ENCODE results near the gene INTS11.

The INTS11 gene

GRCh38 chr1:1338278-1338677 is 13.8 kb upstream of the INTS11 start:
- 98% methylated on average over 36 of the region's 36 CpGs for WGBS
- Histone ChIP-seq H3K18ac (ENCODE audit: low read depth in 1 of 2, low read length in 2 of 2) (no peak overlapping the region), H4K91ac (ENCODE audit: low read length) (peak overlapping the region; percentile 35), H2BK120ac (ENCODE audit: low read depth, low read length) (no peak overlapping the region), H3K9me3 (ENCODE audit: control insufficient read depth, low read length) (no peaks in the 10 kb centered on the region), H2AK5ac (ENCODE audit: low read length, severe bottlenecking) (no peak overlapping the region), H3K4me1 (ENCODE audit: control insufficient read depth, insufficient read depth, low read depth, low read length) (peaks cover 16% of the 10 kb centered on the region), H2BK15ac (ENCODE audit: low read depth, poor library complexity, severe bottlenecking) (no peak overlapping the region), H3K9ac (ENCODE audit: low read length) (no peak overlapping the region), H3K4me2 (ENCODE audit: low read length, poor library complexity, severe bottlenecking) (no peak overlapping the region), H3K4ac (ENCODE audit: low read depth in 1 of 2, low read length in 2 of 2) (no peak overlapping the region), H3K23ac (ENCODE audit: low read length in 2 of 2) (no peak overlapping the region), H3K27me3 (ENCODE audit: control insufficient read depth in 1 of 2, insufficient read depth in 1 of 2, low read length in 2 of 2) (no peaks in the 10 kb centered on the region), H3K27ac (ENCODE audit: low read length, poor library complexity, severe bottlenecking) (no peak overlapping the region), H2AFZ (ENCODE audit: low read depth, low read length) (no peak overlapping the region), H2BK5ac (ENCODE audit: low read depth, low read length, poor library complexity, severe bottlenecking) (no peak overlapping the region), H2BK12ac (ENCODE audit: low read length in 2 of 2) (no peak overlapping the region), H3K36me3 (ENCODE audit: control insufficient read depth in 1 of 2, insufficient read depth in 2 of 2, low read depth in 1 of 2, low read length in 2 of 2) (peaks cover 31 to 98% of the 10 kb centered on the region in 2 experiments), H3K79me1 (replicated peaks; ENCODE audit: low read length, poor library complexity, severe bottlenecking) (peaks cover 31% of the 10 kb centered on the region), H3K4me3 (ENCODE audit: insufficient read depth in 1 of 2, low read depth in 1 of 2, low read length in 2 of 2) (no peak overlapping the region), H3K14ac (ENCODE audit: low read length in 2 of 2) (no peak overlapping the region), H4K8ac (ENCODE audit: low read length) (no peak overlapping the region)
- no peak for DNase-seq

GRCh38 chr1:1337793-1338147 is 13.3 kb upstream of the INTS11 start:
- no peak overlapping the region for H3K18ac ChIP-seq (ENCODE audit: low read depth in 1 of 2, low read length in 2 of 2)
- peaks cover 31 to 100% of the 10 kb centered on the region in 2 experiments for H3K36me3 ChIP-seq (ENCODE audit: control insufficient read depth in 1 of 2, insufficient read depth in 2 of 2, low read depth in 1 of 2, low read length in 2 of 2)
- 93% methylated on average over 17 of the region's 18 CpGs for WGBS
- H3K4ac ChIP-seq (ENCODE audit: low read depth in 1 of 2, low read length in 2 of 2) = no peak overlapping the region
- H3K27ac ChIP-seq (ENCODE audit: low read length, poor library complexity, severe bottlenecking) = no peak overlapping the region
- H4K91ac ChIP-seq (ENCODE audit: low read length) = no peak overlapping the region
- H3K27me3 ChIP-seq (ENCODE audit: control insufficient read depth in 1 of 2, insufficient read depth in 1 of 2, low read length in 2 of 2) = no peaks in the 10 kb centered on the region
- H3K4me3 ChIP-seq (ENCODE audit: insufficient read depth in 1 of 2, low read depth in 1 of 2, low read length in 2 of 2) = no peak overlapping the region
- no peak overlapping the region for H2BK15ac ChIP-seq (ENCODE audit: low read depth, poor library complexity, severe bottlenecking)
- no peak overlapping the region for H2BK120ac ChIP-seq (ENCODE audit: low read depth, low read length)
- H4K8ac ChIP-seq (ENCODE audit: low read length) = no peak overlapping the region
- H3K9ac ChIP-seq (ENCODE audit: low read length) = no peak overlapping the region
- no peak overlapping the region for H3K14ac ChIP-seq (ENCODE audit: low read length in 2 of 2)
- H3K4me2 ChIP-seq (ENCODE audit: low read length, poor library complexity, severe bottlenecking) = no peak overlapping the region
- no peak overlapping the region for H2AK5ac ChIP-seq (ENCODE audit: low read length, severe bottlenecking)
- peaks cover 13% of the 10 kb centered on the region for H3K4me1 ChIP-seq (ENCODE audit: control insufficient read depth, insufficient read depth, low read depth, low read length)
- H2BK5ac ChIP-seq (ENCODE audit: low read depth, low read length, poor library complexity, severe bottlenecking) = no peak overlapping the region
- no peaks in the 10 kb centered on the region for H3K9me3 ChIP-seq (ENCODE audit: control insufficient read depth, low read length)
- no peak overlapping the region for H3K23ac ChIP-seq (ENCODE audit: low read length in 2 of 2)
- DNase-seq = no peak
- H2AFZ ChIP-seq (ENCODE audit: low read depth, low read length) = no peak overlapping the region
- H2BK12ac ChIP-seq (ENCODE audit: low read length in 2 of 2) = no peak overlapping the region
- peaks cover 29% of the 10 kb centered on the region for H3K79me1 ChIP-seq (replicated peaks; ENCODE audit: low read length, poor library complexity, severe bottlenecking)

- no peak overlapping the region for H2AK5ac ChIP-seq (ENCODE audit: low read length, severe bottlenecking)
- no peak overlapping the region for H3K9ac ChIP-seq (ENCODE audit: low read length)
- H3K4ac ChIP-seq (ENCODE audit: low read depth in 1 of 2, low read length in 2 of 2) = no peak overlapping the region
- H2BK120ac ChIP-seq (ENCODE audit: low read depth, low read length) = no peak overlapping the region
- H2BK15ac ChIP-seq (ENCODE audit: low read depth, poor library complexity, severe bottlenecking) = no peak overlapping the region
- H3K18ac ChIP-seq (ENCODE audit: low read depth in 1 of 2, low read length in 2 of 2) = no peak overlapping the region
- peaks cover 24% of the 10 kb centered on the region for H3K79me1 ChIP-seq (replicated peaks; ENCODE audit: low read length, poor library complexity, severe bottlenecking)
- no peak overlapping the region for H2AFZ ChIP-seq (ENCODE audit: low read depth, low read length)
- H2BK5ac ChIP-seq (ENCODE audit: low read depth, low read length, poor library complexity, severe bottlenecking) = no peak overlapping the region
- no peak for DNase-seq
- no peak overlapping the region for H3K23ac ChIP-seq (ENCODE audit: low read length in 2 of 2)
- H3K14ac ChIP-seq (ENCODE audit: low read length in 2 of 2) = no peak overlapping the region
- H2BK12ac ChIP-seq (ENCODE audit: low read length in 2 of 2) = no peak overlapping the region
- no peaks in the 10 kb centered on the region for H3K27me3 ChIP-seq (ENCODE audit: control insufficient read depth in 1 of 2, insufficient read depth in 1 of 2, low read length in 2 of 2)
- no peak overlapping the region for H4K91ac ChIP-seq (ENCODE audit: low read length)
- H4K8ac ChIP-seq (ENCODE audit: low read length) = no peak overlapping the region
- peaks cover 16% of the 10 kb centered on the region for H3K4me1 ChIP-seq (ENCODE audit: control insufficient read depth, insufficient read depth, low read depth, low read length)
- H3K4me2 ChIP-seq (ENCODE audit: low read length, poor library complexity, severe bottlenecking) = no peak overlapping the region
- no peak overlapping the region for H3K27ac ChIP-seq (ENCODE audit: low read length, poor library complexity, severe bottlenecking)
- WGBS = 98% methylated on average over 31 of the region's 32 CpGs
- no peak overlapping the region for H3K4me3 ChIP-seq (ENCODE audit: insufficient read depth in 1 of 2, low read depth in 1 of 2, low read length in 2 of 2)
- no peaks in the 10 kb centered on the region for H3K9me3 ChIP-seq (ENCODE audit: control insufficient read depth, low read length)
- H3K36me3 ChIP-seq (ENCODE audit: control insufficient read depth in 1 of 2, insufficient read depth in 2 of 2, low read depth in 1 of 2, low read length in 2 of 2) = peaks cover 31 to 100% of the 10 kb centered on the region in 2 experiments
Observed at GRCh38 chr1:1336931-1337792, 12.7 kb upstream of the INTS11 start.

- DNase-seq = no peak
- H3K27ac ChIP-seq (ENCODE audit: low read length, poor library complexity, severe bottlenecking) = no peak overlapping the region
- 98% methylated on average over 26 of the region's 26 CpGs for WGBS
Observed at GRCh38 chr1:1336446-1336845, 12.0 kb upstream of the INTS11 start.

More at GRCh38 chr1:1336446-1336845, 12.0 kb upstream of the INTS11 start:
- Histone ChIP-seq H3K4me2 (ENCODE audit: low read length, poor library complexity, severe bottlenecking) (no peak overlapping the region), H4K91ac (ENCODE audit: low read length) (no peak overlapping the region), H2BK5ac (ENCODE audit: low read depth, low read length, poor library complexity, severe bottlenecking) (no peak overlapping the region), H3K18ac (ENCODE audit: low read depth in 1 of 2, low read length in 2 of 2) (no peak overlapping the region), H3K27me3 (ENCODE audit: control insufficient read depth in 1 of 2, insufficient read depth in 1 of 2, low read length in 2 of 2) (no peaks in the 10 kb centered on the region), H3K4me3 (ENCODE audit: insufficient read depth in 1 of 2, low read depth in 1 of 2, low read length in 2 of 2) (no peak overlapping the region), H3K14ac (ENCODE audit: low read length in 2 of 2) (no peak overlapping the region), H3K23ac (ENCODE audit: low read length in 2 of 2) (no peak overlapping the region), H3K9me3 (ENCODE audit: control insufficient read depth, low read length) (no peaks in the 10 kb centered on the region), H2AFZ (ENCODE audit: low read depth, low read length) (no peak overlapping the region), H2BK12ac (ENCODE audit: low read length in 2 of 2) (no peak overlapping the region), H3K79me1 (replicated peaks; ENCODE audit: low read length, poor library complexity, severe bottlenecking) (peaks cover 21% of the 10 kb centered on the region), H3K9ac (ENCODE audit: low read length) (no peak overlapping the region), H4K8ac (ENCODE audit: low read length) (no peak overlapping the region), H3K36me3 (ENCODE audit: control insufficient read depth in 1 of 2, insufficient read depth in 2 of 2, low read depth in 1 of 2, low read length in 2 of 2) (peaks cover 25 to 96% of the 10 kb centered on the region in 2 experiments), H2BK15ac (ENCODE audit: low read depth, poor library complexity, severe bottlenecking) (no peak overlapping the region), H2AK5ac (ENCODE audit: low read length, severe bottlenecking) (no peak overlapping the region), H3K4me1 (ENCODE audit: control insufficient read depth, insufficient read depth, low read depth, low read length) (peaks cover 19% of the 10 kb centered on the region), H3K4ac (ENCODE audit: low read depth in 1 of 2, low read length in 2 of 2) (no peak overlapping the region), H2BK120ac (ENCODE audit: low read depth, low read length) (no peak overlapping the region)
